Sigmoid colon (tissue), 4 donors: Measurements from ENCODE around the gene CLDN6.

Experiments
- EP300 ChIP-seq, 4 donors: sonication (generic); formaldehyde crosslinking; IDR thresholded peaks; one replicate each; pipeline ENCODE4 v1.6.1; 2017; ENCODE audit warnings: antibody characterized with exemption in 4 of 4
- POLR2A ChIP-seq, 2 donors: fragments of 450-650 bp; IDR thresholded peaks; one replicate each; pipeline ENCODE4 v1.6.1; 2016; ENCODE audit warnings: antibody characterized with exemption in 2 of 2, mild to moderate bottlenecking in 2 of 2, moderate library complexity in 2 of 2
- POLR2AphosphoS5 ChIP-seq, 4 donors: sonication (generic); formaldehyde crosslinking; IDR thresholded peaks; one replicate each; pipeline ENCODE4 v1.6.1; 2017; ENCODE audit warnings: antibody characterized with exemption in 4 of 4
- TF ChIP-seq, protein P1 (sequence below), 4 experiments: fragments of 450-650 bp in 3 of 4; fragments of 200-600 bp in 1 of 4; IDR thresholded peaks; one replicate each; pipeline ENCODE4 v1.5.1; 2016 to 2019; ENCODE audit warnings: antibody characterized with exemption in 4 of 4, mild to moderate bottlenecking in 3 of 4, moderate library complexity in 2 of 4

DNA sequence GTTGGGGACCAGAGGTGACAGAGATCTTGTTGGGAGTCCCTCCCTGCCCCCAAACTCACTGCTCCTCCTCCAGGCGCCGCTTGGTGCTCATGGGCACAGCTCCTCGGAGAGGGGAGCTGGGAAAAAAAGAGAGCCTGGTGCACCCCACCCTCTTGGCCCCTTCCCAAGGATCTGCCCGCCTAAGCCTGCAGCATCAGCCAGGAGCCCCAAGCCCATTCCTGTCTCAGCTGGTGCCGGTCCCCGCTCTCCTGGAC lies 5.4 kb upstream of the CLDN6 start:
- TF ChIP-seq, protein P1, sequence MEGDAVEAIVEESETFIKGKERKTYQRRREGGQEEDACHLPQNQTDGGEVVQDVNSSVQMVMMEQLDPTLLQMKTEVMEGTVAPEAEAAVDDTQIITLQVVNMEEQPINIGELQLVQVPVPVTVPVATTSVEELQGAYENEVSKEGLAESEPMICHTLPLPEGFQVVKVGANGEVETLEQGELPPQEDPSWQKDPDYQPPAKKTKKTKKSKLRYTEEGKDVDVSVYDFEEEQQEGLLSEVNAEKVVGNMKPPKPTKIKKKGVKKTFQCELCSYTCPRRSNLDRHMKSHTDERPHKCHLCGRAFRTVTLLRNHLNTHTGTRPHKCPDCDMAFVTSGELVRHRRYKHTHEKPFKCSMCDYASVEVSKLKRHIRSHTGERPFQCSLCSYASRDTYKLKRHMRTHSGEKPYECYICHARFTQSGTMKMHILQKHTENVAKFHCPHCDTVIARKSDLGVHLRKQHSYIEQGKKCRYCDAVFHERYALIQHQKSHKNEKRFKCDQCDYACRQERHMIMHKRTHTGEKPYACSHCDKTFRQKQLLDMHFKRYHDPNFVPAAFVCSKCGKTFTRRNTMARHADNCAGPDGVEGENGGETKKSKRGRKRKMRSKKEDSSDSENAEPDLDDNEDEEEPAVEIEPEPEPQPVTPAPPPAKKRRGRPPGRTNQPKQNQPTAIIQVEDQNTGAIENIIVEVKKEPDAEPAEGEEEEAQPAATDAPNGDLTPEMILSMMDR (IDR thresholded peaks at IDR 0.05): no peak
- no peak for TF ChIP-seq POLR2AphosphoS5 (IDR thresholded peaks at IDR 0.05)
- TF ChIP-seq POLR2A (IDR thresholded peaks at IDR 0.05): no peak
- no peak for TF ChIP-seq EP300 (IDR thresholded peaks at IDR 0.05)
